GM18526 (cell line): Measurements from ENCODE around the gene NACC1.

Source experiments
- POLR2A ChIP-seq: IDR thresholded peaks from 3 replicates; pipeline ENCODE4 v1.6.1; 2011; ENCODE audit not compliant: insufficient read length; ENCODE audit errors: extremely low read depth

NACC1 gene

DNA sequence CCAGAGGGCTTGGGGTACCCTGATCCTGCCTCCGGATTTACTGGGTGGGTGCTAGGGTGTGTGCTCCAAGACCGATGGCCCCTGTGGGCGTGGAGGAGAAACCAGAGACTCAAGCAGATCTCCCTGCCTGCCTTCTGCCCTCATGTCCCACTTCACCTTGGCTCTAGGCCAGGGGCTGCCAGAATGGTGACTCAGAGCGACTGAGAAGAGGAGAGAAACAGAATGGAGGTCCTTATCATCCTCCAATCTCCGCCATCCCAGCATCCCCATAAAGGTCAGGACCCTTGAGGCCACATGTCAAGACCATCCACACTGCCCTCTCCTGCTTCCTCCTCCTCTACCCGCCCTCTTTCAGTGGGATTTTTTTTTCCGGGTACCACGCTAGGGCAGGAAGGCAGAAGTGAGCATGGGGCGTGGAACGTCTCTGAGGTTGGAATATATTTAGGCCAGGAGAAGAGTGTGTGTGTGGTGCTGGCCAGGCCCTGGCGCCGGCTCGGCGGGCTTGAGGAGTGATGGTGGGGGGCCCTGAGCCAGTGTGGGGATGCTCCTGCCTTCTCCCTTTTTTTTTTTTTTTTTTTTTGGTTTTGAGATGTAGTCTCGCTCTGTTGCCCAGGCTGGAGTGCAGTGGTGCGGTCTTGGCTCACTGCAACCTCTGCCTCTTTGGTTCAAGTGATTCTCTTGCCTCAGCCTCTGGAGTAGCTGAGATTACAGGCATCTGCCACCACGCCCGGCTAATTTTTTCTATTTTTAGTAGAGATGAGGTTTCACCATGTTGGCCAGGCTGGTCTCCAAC lies 54.5 kb downstream of the NACC1 start:
- TF ChIP-seq POLR2A: no peak

DNA sequence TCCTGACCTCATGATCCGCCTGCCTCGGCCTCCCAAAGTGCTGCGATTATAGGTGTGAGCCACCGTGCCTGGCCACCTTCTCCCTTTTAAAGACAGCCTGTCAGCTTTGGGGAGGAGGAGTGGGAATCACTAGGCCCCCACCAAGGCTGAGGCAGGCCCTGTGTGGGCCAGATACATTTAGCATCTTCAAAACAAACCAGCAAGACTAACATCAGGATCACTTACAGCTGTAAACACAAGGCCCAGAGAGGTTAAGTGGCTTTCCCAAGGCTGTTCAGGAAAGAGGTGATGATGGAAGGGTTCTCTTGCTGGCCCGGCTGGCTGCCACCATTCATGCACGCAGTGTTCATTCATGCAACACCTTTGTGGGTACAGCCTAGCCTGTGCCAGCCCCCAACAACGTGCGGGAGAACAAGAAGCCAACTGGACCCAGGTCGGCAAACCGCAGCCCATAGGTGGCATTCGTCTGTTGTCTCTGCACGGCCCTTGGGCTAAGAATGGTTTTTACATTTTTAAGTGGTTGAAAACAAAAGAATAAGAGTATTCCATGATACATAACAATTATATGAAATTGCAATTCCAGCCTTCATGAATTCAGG lies 55.2 kb downstream of the NACC1 start:
- no peak for TF ChIP-seq POLR2A

DNA sequence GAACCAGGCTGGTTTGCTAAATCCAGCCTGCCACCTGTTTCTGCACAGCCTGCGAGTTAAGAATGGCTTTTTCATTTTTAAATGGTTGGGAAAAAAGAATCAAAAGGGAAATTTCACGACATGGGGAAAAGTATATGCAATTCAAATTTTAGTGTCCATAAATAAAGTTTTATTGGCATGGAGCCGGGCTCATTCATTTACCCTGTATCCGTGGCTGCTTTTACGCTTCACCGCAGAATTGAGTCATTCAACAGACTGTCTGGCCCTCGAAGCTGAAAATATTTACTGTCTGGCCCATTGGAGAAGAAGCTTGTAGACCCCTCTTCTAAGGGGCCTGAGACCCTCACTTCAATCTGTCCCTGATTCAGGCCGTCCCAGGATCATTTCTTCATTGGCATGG lies 58.3 kb downstream of the NACC1 start:
- no peak for TF ChIP-seq POLR2A

- no peak for TF ChIP-seq POLR2A
Measured at GRCh38 chr19:13181747-13182388, 63.8 kb downstream of the NACC1 start.

GRCh38 chr19:13187419-13187818 lies 69.4 kb downstream of the NACC1 start:
- TF ChIP-seq POLR2A: no peak

GRCh38 chr19:13189600-13189999 lies 71.5 kb downstream of the NACC1 start:
- TF ChIP-seq POLR2A: no peak
